Hepatocyte (in vitro differentiated cells): ENCODE results near the gene DEDD2. TPM values are rescaled to one million over a fixed set of nuclear protein-coding genes. Genes with fewer than 3 reads are reported as not detected.
A peak's percentile ranks its signal among the peaks of the same experiment; 100 is the strongest.

ENCODE experiments used
- DNase-seq: peaks from one replicate; pipeline ENCODE4 v3.0.0-alpha.2; 2016; ENCODE audit warnings: low spot score
- H2AFZ ChIP-seq: fragments of 200-600 bp; sonication (generic); 2 replicates; pipeline ENCODE4 v1.6.0; 2016; ENCODE audit warnings: antibody characterized with exemption, mild to moderate bottlenecking
- H3K27ac ChIP-seq: fragments of 200-600 bp; sonication (generic); 2 replicates; pipeline ENCODE4 v1.5.1; 2016; ENCODE audit warnings: mild to moderate bottlenecking
- H3K27me3 ChIP-seq: fragments of 200-600 bp; sonication (generic); 2 replicates; pipeline ENCODE4 v1.6.1; 2016
- H3K36me3 ChIP-seq: fragments of 200-600 bp; sonication (generic); replicated peaks from 2 replicates; pipeline ENCODE4 v1.5.1; 2016; ENCODE audit warnings: low read depth; ENCODE audit not compliant: insufficient read depth
- H3K4me1 ChIP-seq: fragments of 200-600 bp; sonication (generic); 2 replicates; pipeline ENCODE4 v1.5.1; 2016; ENCODE audit warnings: mild to moderate bottlenecking, moderate library complexity; ENCODE audit not compliant: insufficient read depth
- H3K4me2 ChIP-seq: fragments of 200-600 bp; sonication (generic); 2 replicates; pipeline ENCODE4 v1.6.0; 2016
- H3K4me3 ChIP-seq: fragments of 200-600 bp; sonication (generic); 2 replicates; pipeline ENCODE4 v1.5.1; 2016; ENCODE audit warnings: mild to moderate bottlenecking
- H3K79me2 ChIP-seq: fragments of 200-600 bp; sonication (generic); 2 replicates; pipeline ENCODE4 v1.6.0; 2017; ENCODE audit warnings: mild to moderate bottlenecking
- H3K9me2 ChIP-seq: fragments of 200-600 bp; sonication (generic); replicated peaks from 2 replicates; pipeline ENCODE4 v1.6.0; 2017; ENCODE audit warnings: mild to moderate bottlenecking; ENCODE audit not compliant: insufficient read depth
- H3K9me3 ChIP-seq: fragments of 200-600 bp; sonication (generic); 2 replicates; pipeline ENCODE4 v1.5.1; 2016; ENCODE audit warnings: low read depth, mild to moderate bottlenecking
- H4K20me1 ChIP-seq: fragments of 200-600 bp; sonication (generic); 2 replicates; pipeline ENCODE4 v1.6.0; 2016; ENCODE audit warnings: mild to moderate bottlenecking; ENCODE audit not compliant: insufficient read depth, poor library complexity, severe bottlenecking
- CTCF ChIP-seq: fragments of 200-600 bp; sonication (generic); IDR thresholded peaks from 2 replicates; pipeline ENCODE4 v1.5.1; 2016; ENCODE audit warnings: antibody characterized with exemption, mild to moderate bottlenecking; ENCODE audit not compliant: poor library complexity
- EZH2 ChIP-seq: fragments of 200-600 bp; sonication (generic); IDR thresholded peaks from 2 replicates; pipeline ENCODE4 v1.6.1; 2016; ENCODE audit warnings: antibody characterized with exemption, mild to moderate bottlenecking, borderline replicate concordance
- EZH2phosphoT487 ChIP-seq: fragments of 200-600 bp; sonication (generic); IDR thresholded peaks from one replicate; pipeline ENCODE4 v1.6.1; 2018; ENCODE audit warnings: antibody characterized with exemption, mild to moderate bottlenecking, low read depth, moderate library complexity; ENCODE audit not compliant: unreplicated experiment, severe bottlenecking
- WGBS: methylation state at CpG from one replicate; pipeline ENCODE4 v1.1.6; 2016; ENCODE audit warnings: low lambda C conversion rate; ENCODE audit errors: missing lambda C conversion rate; 5-methylcytosine and 5-hydroxymethylcytosine counted together
- polyA plus RNA-seq: library from polyadenylated mRNA; unstranded; fragments of >200 nt; fragmentation: Nextera tagmentation; extraction: Ambion mirVana; gene quantifications from 2 replicates; pipeline ENCODE4 v1.2.1, GENCODE V29; 2016
- total RNA-seq: library from RNA; depleted of rRNA; stranded (reverse); fragments of >200 nt; gene quantifications from 2 replicates; pipeline ENCODE4 v1.2.3, GENCODE V29; 2014

The DEDD2 gene
- total and polyA plus RNA-seq, 2 experiments from 2014 or later = 34.2 to 37.8 TPM

- peak overlapping the region; percentile 45 for H3K27ac ChIP-seq
- peaks cover 18% of the 10 kb centered on the region for H3K4me1 ChIP-seq
These were observed 29.6 kb upstream of the DEDD2 start for GRCh38 chr19:42246922-42247639.

GRCh38 chr19:42246143-42246921 lies 28.9 kb upstream of the DEDD2 start:
- Histone ChIP-seq H3K79me2 (peaks cover 34% of the 10 kb centered on the region), H3K36me3 (no peaks in the 10 kb centered on the region), H4K20me1 (peaks cover 23% of the 10 kb centered on the region), H3K27me3 (no peaks in the 10 kb centered on the region), H3K4me1 (peaks cover 13% of the 10 kb centered on the region), H3K27ac (peak overlapping the region; percentile 45), H3K9me2 (no peaks in the 10 kb centered on the region), H3K4me2 (no peak overlapping the region), H3K4me3 (no peak overlapping the region), H3K9me3 (no peaks in the 10 kb centered on the region), H2AFZ (no peak overlapping the region)
- 35% methylated on average over 10 of the region's 10 CpGs for WGBS
- DNase-seq = peak; percentile 86
- no peak for TF ChIP-seq EZH2
- peak; percentile 60 for TF ChIP-seq CTCF
- no peak for TF ChIP-seq EZH2phosphoT487

More at GRCh38 chr19:42246922-42247639, 29.6 kb upstream of the DEDD2 start:
- no peaks in the 10 kb centered on the region for H3K9me2 ChIP-seq
- no peaks in the 10 kb centered on the region for H3K27me3 ChIP-seq
- H3K36me3 ChIP-seq = no peaks in the 10 kb centered on the region
- TF ChIP-seq CTCF = no peak
- no peak for TF ChIP-seq EZH2
- no peak for TF ChIP-seq EZH2phosphoT487
- no peaks in the 10 kb centered on the region for H3K9me3 ChIP-seq
- DNase-seq = no peak
- H2AFZ ChIP-seq = no peak overlapping the region
- no peak overlapping the region for H3K4me2 ChIP-seq
- H3K79me2 ChIP-seq = peaks cover 34% of the 10 kb centered on the region
- 79% methylated on average over 7 of the region's 7 CpGs for WGBS
- H3K4me3 ChIP-seq = no peak overlapping the region
- peaks cover 30% of the 10 kb centered on the region for H4K20me1 ChIP-seq

GRCh38 chr19:42245231-42245630 lies 27.8 kb upstream of the DEDD2 start:
- 85% methylated on average over 10 of the region's 10 CpGs for WGBS
- H3K27ac ChIP-seq = peak overlapping the region; percentile 43
- no peak overlapping the region for H3K4me3 ChIP-seq
- H3K9me3 ChIP-seq = no peaks in the 10 kb centered on the region
- TF ChIP-seq EZH2 (no peak), CTCF (no peak), EZH2phosphoT487 (no peak)
- H3K9me2 ChIP-seq = no peaks in the 10 kb centered on the region
- peaks cover 12% of the 10 kb centered on the region for H4K20me1 ChIP-seq
- H3K27me3 ChIP-seq = no peaks in the 10 kb centered on the region
- no peak for DNase-seq
- H3K4me2 ChIP-seq = peak overlapping the region; percentile 92
- H3K4me1 ChIP-seq = peaks cover 12% of the 10 kb centered on the region
- H2AFZ ChIP-seq = no peak overlapping the region
- H3K36me3 ChIP-seq = no peaks in the 10 kb centered on the region
- peaks cover 34% of the 10 kb centered on the region for H3K79me2 ChIP-seq
